CD1c-positive myeloid dendritic cell (primary cell): ENCODE data around the gene CFAP54.
"Not testable (repeated sequence)": the region's sequence is repeated elsewhere in the genome, so short reads cannot be mapped to it uniquely, and the experiment has no call there.

ENCODE experiments used
- DNase-seq: peaks from one replicate; pipeline ENCODE4 v3.0.0-alpha.2; 2016; ENCODE audit errors: extremely low spot score

CFAP54 gene

GRCh38 chr12:96489392-96490056 is at the start of gene CFAP54:
Gene CFAP54, plus strand, starts transcription at chr12:96489577. Its CDS starts 33 bp downstream, at chr12:96489610.
- DNase-seq = peak; percentile 96

- no peak for DNase-seq
These were observed 47.6 kb upstream of the CFAP54 start for GRCh38 chr12:96441816-96442215.

DNA sequence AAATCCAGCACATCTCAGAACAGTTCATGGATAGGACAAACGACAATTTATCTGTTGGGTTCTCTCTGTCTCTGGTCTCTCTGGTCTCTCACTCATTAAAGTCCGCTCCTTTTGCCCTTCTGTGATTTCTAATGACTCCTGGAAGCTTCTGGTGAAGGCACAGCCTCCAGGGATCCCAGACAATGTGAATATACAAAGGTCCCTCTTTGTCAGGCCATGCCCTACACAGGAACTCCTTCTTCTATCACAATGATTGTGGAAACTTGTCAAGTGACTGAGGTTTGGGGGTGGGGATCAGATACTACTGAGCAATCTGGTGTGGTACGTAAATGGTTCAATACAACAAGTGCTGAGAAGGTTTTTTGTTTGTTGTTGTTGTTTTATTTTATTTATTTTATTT is 46.5 kb upstream of the CFAP54 start:
- no peak for DNase-seq

DNA sequence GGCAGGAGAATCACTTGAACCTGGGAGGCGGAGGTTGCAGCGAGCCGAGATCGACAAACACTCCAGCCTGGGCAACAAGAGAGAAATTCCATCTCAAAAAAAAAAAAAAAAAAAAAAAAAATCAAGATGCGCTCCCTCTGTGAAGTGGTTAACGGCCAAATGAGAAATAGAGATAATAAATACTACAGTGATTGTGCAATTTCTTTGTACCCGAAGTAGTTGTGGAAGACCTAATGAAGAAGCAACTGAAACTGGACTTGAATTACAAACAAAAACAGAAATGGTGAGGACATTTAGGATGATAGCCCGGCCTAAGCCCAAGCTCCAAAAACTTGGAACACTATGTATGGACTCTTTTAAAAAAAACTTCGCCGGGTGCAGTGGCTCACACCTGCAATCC is 45.0 kb upstream of the CFAP54 start:
- DNase-seq = no peak

GRCh38 chr12:96445691-96446583 is 43.4 kb upstream of the CFAP54 start:
- peak; percentile 53 for DNase-seq

GRCh38 chr12:96447256-96447655 is 42.1 kb upstream of the CFAP54 start:
- DNase-seq = no peak

DNA sequence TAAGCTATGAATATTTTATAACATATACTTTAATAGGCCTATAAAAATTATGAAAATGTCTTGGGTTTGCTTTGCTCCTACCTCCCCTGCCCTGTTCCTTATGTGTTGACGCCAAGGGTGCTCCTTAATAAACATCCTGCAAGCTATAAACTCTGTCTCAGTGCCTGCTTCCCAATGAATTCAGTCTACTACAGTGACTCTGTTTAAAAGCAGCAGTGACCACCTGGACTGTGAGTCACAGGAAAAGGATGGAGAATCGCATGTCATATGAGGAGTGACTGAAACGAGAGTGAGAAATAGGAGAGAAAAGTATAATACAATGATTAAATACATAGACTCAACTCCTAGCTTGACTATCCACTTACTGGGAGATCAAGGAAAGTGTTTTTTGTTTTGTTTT is 41.1 kb upstream of the CFAP54 start:
- DNase-seq = no peak

DNA sequence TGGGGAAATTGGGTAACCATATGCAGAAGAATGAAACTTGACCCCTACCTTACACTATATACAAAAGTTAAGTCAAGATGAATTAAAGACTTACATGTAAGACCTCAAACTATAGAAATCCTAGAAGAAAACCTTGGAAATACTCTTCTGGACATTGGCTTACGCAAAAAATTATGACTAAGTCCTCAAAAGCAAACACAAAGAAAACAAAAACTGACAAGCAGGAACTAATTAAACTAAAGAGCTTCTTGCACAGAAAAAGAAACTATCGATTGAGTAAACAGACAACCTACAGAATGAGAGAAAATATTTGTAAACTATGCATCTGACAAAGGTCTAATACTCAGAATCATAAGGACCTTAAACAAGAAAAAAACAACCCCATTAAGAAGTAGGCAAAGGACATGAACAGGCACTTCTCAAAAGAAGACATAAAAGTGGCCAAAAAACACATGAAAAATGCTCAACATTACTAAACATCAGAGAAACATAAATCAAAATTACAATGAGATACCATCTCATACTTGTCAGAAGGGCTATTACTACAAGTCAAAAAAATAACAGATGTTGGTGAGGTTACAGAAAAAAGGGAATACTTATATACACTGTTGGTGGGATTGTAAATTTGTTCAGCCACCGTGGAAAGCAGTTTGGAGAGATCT is 37.0 kb upstream of the CFAP54 start:
- no peak for DNase-seq

DNA sequence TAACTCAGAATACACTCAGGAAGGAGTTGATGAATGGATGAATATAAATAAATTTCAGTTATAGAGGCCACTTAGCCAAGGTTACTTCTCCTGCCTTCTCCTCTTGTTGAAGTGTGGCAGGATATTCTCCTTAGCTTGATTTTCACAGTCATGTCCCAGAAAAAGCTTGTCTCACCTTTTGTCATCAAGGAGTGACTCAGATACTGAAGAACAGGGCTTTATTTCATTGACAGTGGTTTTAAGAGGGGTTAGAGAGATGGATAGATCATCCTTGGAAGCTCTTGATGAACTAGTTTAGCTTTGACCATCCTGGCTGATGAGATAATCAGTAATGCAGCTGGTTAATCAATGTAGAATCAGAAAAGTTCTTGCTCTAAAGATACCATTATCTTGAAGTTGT is 35.0 kb upstream of the CFAP54 start:
- DNase-seq = no peak

DNA sequence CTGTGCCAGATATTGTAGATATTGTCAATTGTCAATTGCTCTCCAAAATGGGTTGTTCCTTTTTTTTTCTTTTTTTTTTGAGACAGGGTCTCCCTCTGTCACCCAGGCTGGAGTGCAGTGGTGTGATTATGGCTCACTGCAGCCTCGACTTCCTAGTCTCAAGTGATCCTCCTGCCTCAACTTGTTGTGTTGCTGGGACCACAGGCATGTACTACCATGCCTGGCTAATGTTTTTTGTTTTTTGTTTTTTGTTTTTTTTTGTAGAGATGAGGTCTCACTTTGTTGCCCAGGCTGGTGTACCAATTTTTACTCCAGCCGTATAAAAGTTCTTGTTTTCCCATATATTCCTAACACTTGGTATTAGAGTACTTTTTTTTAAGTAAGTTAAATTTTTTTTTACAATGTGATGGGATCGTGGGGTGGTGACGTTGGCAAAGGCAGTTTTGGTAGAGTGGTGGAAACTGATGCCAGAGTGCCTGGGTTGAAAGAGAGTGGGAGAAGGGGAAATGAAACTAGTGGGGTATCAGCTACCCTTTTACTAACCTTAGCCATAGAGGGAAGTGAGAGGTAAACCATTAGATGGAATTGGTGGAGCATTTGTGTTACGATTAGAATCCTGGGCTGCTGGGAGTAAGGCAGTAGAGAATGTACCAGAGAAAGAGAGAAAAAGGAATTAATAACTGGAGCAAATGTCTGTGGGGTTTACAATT is 33.0 kb upstream of the CFAP54 start:
- peak; percentile 81 for DNase-seq

GRCh38 chr12:96457191-96457930 is 32.0 kb upstream of the CFAP54 start:
- no peak for DNase-seq

DNA sequence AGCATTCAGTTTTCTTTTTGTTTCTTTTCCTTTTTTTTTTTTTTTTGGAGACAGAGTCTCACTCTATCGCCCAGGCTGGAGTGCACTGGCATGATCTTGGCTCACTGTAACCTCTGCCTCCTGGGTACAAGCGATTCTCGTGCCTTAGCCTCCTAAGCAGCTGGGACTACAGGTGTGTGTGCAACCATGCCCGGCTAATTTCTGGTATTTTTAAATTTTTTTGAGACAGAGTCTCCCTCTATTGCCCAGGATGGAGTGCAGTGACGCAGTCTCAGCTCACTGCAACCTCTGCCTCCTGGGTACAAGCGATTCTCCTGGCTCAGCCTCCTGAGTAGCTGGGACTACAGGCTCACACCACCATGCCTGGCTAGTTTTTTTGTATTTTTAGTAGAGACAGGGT is 30.1 kb upstream of the CFAP54 start:
- not testable (repeated sequence) for DNase-seq

- DNase-seq = no peak
These were observed 26.7 kb upstream of the CFAP54 start for GRCh38 chr12:96462571-96463280.

DNA sequence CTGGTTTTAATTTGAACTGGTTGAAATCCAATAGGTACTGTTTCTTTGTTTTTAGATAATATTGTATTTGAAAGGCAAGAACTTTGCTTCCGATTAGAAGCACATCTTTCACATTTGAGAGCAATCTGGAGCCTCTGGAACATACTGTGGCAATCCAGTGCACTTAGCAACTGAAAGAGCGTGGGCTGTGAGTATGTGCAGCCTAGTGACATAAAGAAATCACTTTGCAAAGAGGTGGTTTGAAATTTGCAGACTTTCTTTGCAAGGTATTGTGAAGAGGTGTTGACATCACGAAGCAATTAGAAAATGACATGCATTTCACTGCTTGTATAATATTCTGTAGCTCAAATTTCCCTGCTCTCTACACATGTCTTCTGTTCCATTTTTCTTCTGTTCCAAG is 23.5 kb upstream of the CFAP54 start:
- no peak for DNase-seq

GRCh38 chr12:96466939-96467751 is 22.2 kb upstream of the CFAP54 start:
- DNase-seq = no peak

GRCh38 chr12:96471368-96472050 is 17.9 kb upstream of the CFAP54 start:
- no peak for DNase-seq

DNA sequence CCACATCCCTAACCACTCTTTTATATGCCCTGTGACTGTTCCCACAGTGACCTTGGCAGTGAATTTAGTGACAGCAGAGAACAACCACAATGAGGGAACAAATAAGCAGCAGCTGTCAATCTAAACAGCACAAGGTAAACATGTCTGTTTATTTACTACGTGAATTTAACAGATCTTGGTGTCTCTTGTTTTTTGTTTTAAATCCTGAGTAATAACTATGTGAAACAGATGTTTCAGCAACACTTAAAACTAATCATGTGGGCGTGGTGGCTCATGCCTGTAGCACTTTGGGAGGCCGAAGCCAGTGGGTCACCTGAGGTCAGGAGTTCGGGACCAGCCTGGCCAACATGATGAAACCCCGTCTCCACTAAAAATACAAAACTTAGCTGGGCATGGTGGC is 17.0 kb upstream of the CFAP54 start:
- DNase-seq = no peak

GRCh38 chr12:96473394-96474093 is 15.8 kb upstream of the CFAP54 start:
- DNase-seq = no peak

GRCh38 chr12:96474206-96474605 is 15.2 kb upstream of the CFAP54 start:
- no peak for DNase-seq
